HG03469 (cell line): Measurements from ENCODE around the gene ZNRF1.

Experiments
- ATAC-seq: cut with Tn5 transposase; IDR thresholded peaks from one replicate; pipeline ENCODE4 v1.9.1; 2021; ENCODE audit warnings: mild to moderate bottlenecking, moderate library complexity, moderate number of reproducible peaks; ENCODE audit not compliant: unreplicated experiment

Gene ZNRF1

GRCh38 chr16:75095204-75095621, 96.4 kb downstream of the ZNRF1 start:
- no peak for ATAC-seq

- ATAC-seq, result no peak
Observed at GRCh38 chr16:75096656-75097055, 97.8 kb downstream of the ZNRF1 start.

- ATAC-seq, result no peak
Observed at GRCh38 chr16:75097191-75097761, 98.5 kb downstream of the ZNRF1 start.

- no peak for ATAC-seq
Observed at GRCh38 chr16:75097941-75098901, 99.4 kb downstream of the ZNRF1 start.

- no peak for ATAC-seq
Observed at GRCh38 chr16:75099075-75099667, 100.3 kb downstream of the ZNRF1 start.

GRCh38 chr16:75099738-75100602, 101.1 kb downstream of the ZNRF1 start:
- no peak for ATAC-seq

GRCh38 chr16:75100603-75100990, 101.8 kb downstream of the ZNRF1 start:
- ATAC-seq, result no peak

- no peak for ATAC-seq
Observed at GRCh38 chr16:75101635-75102034, 102.8 kb downstream of the ZNRF1 start.

- no peak for ATAC-seq
Observed at GRCh38 chr16:75102595-75102994, 103.8 kb downstream of the ZNRF1 start.

- ATAC-seq, result no peak
Observed at GRCh38 chr16:75103994-75104393, 105.2 kb downstream of the ZNRF1 start.

GRCh38 chr16:75104836-75105235, 106.0 kb downstream of the ZNRF1 start:
- ATAC-seq, result no peak

- no peak for ATAC-seq
Observed at GRCh38 chr16:75105306-75106061, 106.7 kb downstream of the ZNRF1 start.

GRCh38 chr16:75106351-75107274, 107.8 kb downstream of the ZNRF1 start:
- no peak for ATAC-seq

GRCh38 chr16:75107505-75107904, 108.7 kb downstream of the ZNRF1 start:
- ATAC-seq, result no peak

- ATAC-seq, result no peak
Observed at GRCh38 chr16:75108792-75109731, 110.2 kb downstream of the ZNRF1 start.

GRCh38 chr16:75109732-75110243, 111.0 kb downstream of the ZNRF1 start:
- no peak for ATAC-seq

GRCh38 chr16:75110637-75111513, 112.1 kb downstream of the ZNRF1 start:
- no peak for ATAC-seq
